RWPE1 (cell line): ENCODE results near the gene SLC6A18.

Source experiments
- CTCF ChIA-PET: fragments of 350-600 bp; sonication (Branson Sonifier 250); formaldehyde crosslinking; extraction: SDS; loops from one replicate; lab custom pipeline; 2021; lab: Yijun Ruan, JAX
- POLR2A ChIA-PET: fragments of 400-600 bp; formaldehyde crosslinking; extraction: SDS; loops from one replicate; lab custom pipeline; 2020; ENCODE audit warnings: antibody characterized with exemption; ENCODE audit not compliant: low non-redundant PET; lab: Yijun Ruan, JAX
- DNase-seq: peaks from one replicate; pipeline ENCODE4 v3.0.0; 2012; ENCODE audit warnings: low spot score
- H3K27ac ChIP-seq: fragments of 450-650 bp; 2 replicates; pipeline ENCODE4 v1.5.1; 2017
- TF ChIP-seq, protein P1 (sequence below): fragments of 450-650 bp; conservative IDR thresholded peaks from 2 replicates; pipeline ENCODE4 v1.5.1; 2017; ENCODE audit warnings: low read depth, mild to moderate bottlenecking

SLC6A18 gene

DNA sequence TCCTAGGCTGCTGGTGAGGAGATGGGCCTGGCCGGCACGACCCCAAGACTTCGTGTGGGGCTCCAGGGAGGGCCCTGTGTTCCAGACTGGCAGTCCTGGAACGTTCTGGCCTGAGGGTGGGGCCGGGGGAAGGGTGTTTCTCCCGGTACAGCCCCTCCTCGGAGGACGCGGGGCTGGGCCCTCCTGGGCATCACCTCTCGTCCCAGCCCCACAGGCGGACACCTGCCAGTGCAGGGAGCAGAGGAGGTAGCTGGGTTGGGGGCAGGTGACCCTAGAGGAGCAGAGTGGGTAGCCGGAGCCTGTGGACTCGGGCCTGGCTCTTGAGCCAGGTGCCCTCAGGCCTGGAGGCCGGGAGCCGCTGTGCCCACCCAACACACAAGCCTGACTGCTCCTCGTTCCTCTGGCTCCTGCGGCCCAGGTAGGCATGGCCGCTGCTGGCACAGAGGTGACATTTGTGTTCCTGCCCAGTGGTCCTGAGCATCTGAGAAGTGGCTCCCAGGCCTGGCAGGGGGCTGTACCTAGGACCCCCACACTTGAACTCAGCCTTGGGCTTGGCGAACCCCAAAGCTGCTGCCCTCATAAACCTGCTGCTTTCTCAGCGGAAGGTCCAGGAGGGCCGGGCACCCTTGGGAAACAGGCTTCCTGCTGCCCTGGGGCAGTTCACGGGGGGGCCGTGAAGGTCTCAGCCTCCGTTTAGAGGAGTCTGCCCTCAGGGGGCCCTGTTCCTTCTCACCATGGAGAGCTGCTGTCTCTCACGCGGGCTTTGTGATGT, 23.0 kb upstream of the SLC6A18 start:
- POLR2A ChIA-PET, result no interaction called here

DNA sequence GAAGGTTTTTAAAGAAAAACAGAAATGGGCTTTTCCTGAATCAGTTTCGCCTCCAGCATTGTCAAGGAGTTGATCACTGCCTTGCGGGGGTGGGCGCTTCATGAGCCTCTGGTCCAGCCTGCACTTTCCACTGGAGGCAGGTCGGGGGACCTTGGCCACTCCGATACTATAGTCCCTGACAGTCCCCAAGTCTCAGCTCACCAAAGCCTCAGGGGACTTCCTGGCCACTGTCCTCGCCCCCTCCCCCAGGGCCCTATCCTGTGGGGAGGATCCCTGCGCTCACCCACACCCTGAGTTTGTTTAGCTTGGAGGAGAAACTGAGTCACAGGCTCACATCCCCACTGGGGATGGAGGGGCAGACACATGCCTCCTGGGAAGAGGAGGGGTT, 22.4 kb upstream of the SLC6A18 start:
- CTCF ChIA-PET, result interaction anchor here (0.5 kb wide), 1 partner anchor 280 kb away, joined by 3 read pairs; no protein-coding TSS in a partner anchor
- H3K27ac ChIP-seq, result no peak overlapping the region
- no peak for DNase-seq
- POLR2A ChIA-PET, result interaction anchor here (0.6 kb wide), 1 partner anchor 984 kb away, joined by 4 read pairs; the partner anchor contains the start of gene SDHA
- TF ChIP-seq, protein P1, sequence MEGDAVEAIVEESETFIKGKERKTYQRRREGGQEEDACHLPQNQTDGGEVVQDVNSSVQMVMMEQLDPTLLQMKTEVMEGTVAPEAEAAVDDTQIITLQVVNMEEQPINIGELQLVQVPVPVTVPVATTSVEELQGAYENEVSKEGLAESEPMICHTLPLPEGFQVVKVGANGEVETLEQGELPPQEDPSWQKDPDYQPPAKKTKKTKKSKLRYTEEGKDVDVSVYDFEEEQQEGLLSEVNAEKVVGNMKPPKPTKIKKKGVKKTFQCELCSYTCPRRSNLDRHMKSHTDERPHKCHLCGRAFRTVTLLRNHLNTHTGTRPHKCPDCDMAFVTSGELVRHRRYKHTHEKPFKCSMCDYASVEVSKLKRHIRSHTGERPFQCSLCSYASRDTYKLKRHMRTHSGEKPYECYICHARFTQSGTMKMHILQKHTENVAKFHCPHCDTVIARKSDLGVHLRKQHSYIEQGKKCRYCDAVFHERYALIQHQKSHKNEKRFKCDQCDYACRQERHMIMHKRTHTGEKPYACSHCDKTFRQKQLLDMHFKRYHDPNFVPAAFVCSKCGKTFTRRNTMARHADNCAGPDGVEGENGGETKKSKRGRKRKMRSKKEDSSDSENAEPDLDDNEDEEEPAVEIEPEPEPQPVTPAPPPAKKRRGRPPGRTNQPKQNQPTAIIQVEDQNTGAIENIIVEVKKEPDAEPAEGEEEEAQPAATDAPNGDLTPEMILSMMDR, result no peak

More for the DNA sequence above, 23.0 kb upstream of the SLC6A18 start:
- H3K27ac ChIP-seq, result no peak overlapping the region
- DNase-seq, result no peak
- CTCF ChIA-PET, result interaction anchor here (0.5 kb wide), 1 partner anchor 279 kb away, joined by 3 read pairs; no protein-coding TSS in a partner anchor
- TF ChIP-seq, protein P1, result no peak

DNA sequence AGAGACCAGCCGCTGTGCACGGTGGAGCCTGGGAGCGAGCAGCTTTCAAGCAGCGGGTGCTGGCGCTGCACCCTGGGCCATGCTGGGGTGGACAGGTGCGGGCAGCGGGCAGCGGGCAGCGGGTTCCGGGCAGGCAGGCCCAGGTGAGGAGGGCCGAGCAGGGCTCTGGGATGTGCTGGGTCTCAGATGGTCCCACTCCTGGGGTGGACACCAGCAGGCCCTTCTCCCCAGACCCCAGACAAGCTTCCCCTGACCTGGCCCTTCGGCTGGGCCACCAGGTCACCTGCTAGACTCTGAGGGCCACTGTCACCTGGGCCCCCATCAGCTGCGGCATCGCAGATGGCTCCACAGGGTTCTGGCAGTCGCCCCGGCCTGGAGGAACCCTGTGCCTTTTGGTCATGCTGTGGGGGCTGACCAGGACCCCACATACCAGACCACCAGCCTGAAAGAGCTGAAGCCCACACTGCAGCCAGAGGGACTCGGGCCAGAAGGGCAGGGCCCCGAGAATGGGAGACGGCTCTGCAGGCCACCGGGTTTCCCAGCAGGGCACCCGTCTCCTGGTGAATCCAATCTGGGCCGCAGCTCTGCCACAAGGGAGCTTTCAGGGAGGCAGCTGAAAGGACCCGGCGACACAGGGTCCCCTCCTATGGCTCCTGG, 21.7 kb upstream of the SLC6A18 start:
- TF ChIP-seq, protein P1, result no peak
- ChIA-PET CTCF (no interaction called here), POLR2A (interaction anchor here (0.6 kb wide), 1 partner anchor 985 kb away, joined by 4 read pairs; the partner anchor contains the start of gene SDHA)
- DNase-seq, result no peak
- H3K27ac ChIP-seq, result no peak overlapping the region

DNA sequence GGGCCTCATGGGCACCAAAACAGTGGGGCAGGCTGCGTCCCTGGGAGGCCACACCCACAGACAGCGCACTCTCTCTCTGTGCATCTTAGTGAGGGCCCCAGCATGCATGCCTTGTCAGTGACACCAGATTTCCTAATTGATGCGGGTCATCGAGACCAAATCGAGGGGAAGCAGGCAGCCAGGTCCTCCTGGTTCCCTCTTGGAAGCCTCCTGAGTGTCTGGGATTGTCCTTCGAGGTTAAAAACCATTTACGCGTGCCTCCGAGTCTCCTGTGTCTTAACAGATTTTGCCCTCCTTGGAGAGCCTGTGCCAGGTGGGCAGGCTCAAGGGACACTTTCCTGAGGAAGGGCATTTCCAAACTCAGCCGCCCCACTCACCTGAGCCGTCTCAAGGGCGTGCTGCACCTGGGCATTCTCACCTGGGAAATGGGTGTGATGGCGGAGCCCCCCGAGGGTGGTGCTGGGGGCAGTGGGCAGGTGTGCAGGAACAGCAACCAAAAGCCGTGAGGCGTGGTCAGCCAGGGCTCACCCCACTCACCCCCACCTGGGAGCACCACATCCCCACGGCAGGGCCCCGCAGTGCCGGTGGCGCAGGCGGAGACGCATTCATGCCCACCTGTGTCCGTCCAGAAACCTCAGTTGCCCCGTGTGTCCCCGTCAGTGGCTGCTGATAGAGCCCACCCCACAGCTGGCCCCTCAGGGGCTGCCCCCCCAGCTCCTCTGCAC, 21.1 kb upstream of the SLC6A18 start:
- TF ChIP-seq, protein P1, result no peak
- POLR2A ChIA-PET, result no interaction called here
- no peak for DNase-seq
- no peak overlapping the region for H3K27ac ChIP-seq
- CTCF ChIA-PET, result interaction anchor here (0.8 to 1.1 kb wide), 3 partner anchors 30 to 280 kb away, joined by 3 to 4 read pairs (median 3); no protein-coding TSS in a partner anchor

DNA sequence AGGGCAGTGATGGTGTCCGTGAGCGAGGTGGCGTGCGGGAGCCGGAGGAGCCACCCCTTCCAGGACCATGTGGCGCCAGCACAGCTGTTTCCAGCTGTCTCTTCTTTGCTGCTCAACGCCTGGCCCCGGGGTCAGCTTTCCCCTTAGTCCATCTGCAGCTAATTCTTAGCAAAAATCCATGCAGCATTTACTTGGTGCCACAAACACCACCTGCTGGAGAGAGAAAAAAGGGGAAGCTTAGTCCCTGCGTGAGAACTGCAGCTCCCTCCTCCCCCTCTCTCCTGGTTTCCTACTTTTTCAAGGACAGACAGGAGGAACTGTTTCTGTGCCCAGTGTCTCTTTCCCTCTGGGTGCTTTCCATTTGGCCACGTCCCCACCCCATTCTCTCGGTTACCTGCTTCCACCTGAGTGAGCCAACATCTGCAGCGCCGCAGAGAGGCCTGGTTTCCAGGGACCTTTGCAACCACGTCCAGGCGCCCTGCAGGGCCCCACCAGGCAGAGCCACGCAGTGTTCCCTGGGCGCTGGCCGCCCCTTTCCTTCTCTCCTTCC, 20.4 kb upstream of the SLC6A18 start:
- ChIA-PET CTCF (interaction anchor here (0.8 to 1.1 kb wide), 3 partner anchors 31 to 281 kb away, joined by 3 to 4 read pairs (median 3); no protein-coding TSS in a partner anchor), POLR2A (no interaction called here)
- TF ChIP-seq, protein P1, result no peak
- DNase-seq, result no peak
- H3K27ac ChIP-seq, result no peak overlapping the region
